Measurements from ENCODE around the gene RGS7BP.
"Not testable (repeated sequence)": the region's sequence is repeated elsewhere in the genome, so short reads cannot be mapped to it uniquely, and the experiment has no call there.

The RGS7BP gene

GRCh38 chr5:64558641-64559040, 52.8 kb downstream of the RGS7BP start:
- DNase-seq (ENCODE audit: low read depth), result not testable (repeated sequence)

GRCh38 chr5:64566310-64566916, 60.6 kb downstream of the RGS7BP start:
- DNase-seq (ENCODE audit: low read depth), result no peak

- DNase-seq (ENCODE audit: low read depth), result no peak
Observed at GRCh38 chr5:64569858-64570257, 64.0 kb downstream of the RGS7BP start.

- DNase-seq (ENCODE audit: low read depth), result no peak
Observed at GRCh38 chr5:64570395-64570996, 64.7 kb downstream of the RGS7BP start.

- no peak for DNase-seq (ENCODE audit: low read depth)
Observed at GRCh38 chr5:64575561-64575960, 69.7 kb downstream of the RGS7BP start.

GRCh38 chr5:64576250-64576649, 70.4 kb downstream of the RGS7BP start:
- no peak for DNase-seq (ENCODE audit: low read depth)

GRCh38 chr5:64585646-64586045, 79.8 kb downstream of the RGS7BP start:
- DNase-seq (ENCODE audit: low read depth), result no peak

GRCh38 chr5:64587370-64587769, 81.6 kb downstream of the RGS7BP start:
- no peak for DNase-seq (ENCODE audit: low read depth)

- no peak for DNase-seq (ENCODE audit: low read depth)
Observed at GRCh38 chr5:64592730-64593341, 87.0 kb downstream of the RGS7BP start.

GRCh38 chr5:64594025-64594424, 88.2 kb downstream of the RGS7BP start:
- no peak for DNase-seq (ENCODE audit: low read depth)

GRCh38 chr5:64594601-64595000, 88.8 kb downstream of the RGS7BP start:
- no peak for DNase-seq (ENCODE audit: low read depth)

GRCh38 chr5:64595031-64595855, 89.4 kb downstream of the RGS7BP start:
- DNase-seq (ENCODE audit: low read depth), result no peak

- DNase-seq (ENCODE audit: low read depth), result no peak
Observed at GRCh38 chr5:64599226-64599625, 93.4 kb downstream of the RGS7BP start.

GRCh38 chr5:64603676-64604075, 97.9 kb downstream of the RGS7BP start:
- no peak for DNase-seq (ENCODE audit: low read depth)

GRCh38 chr5:64606926-64607325, 101.1 kb downstream of the RGS7BP start:
- DNase-seq (ENCODE audit: low read depth), result no peak

- no peak for DNase-seq (ENCODE audit: low read depth)
Observed at GRCh38 chr5:64612344-64612961, 106.6 kb downstream of the RGS7BP start.

- DNase-seq (ENCODE audit: low read depth), result no peak
Observed at GRCh38 chr5:64615895-64616294, 110.1 kb downstream of the RGS7BP start.

- DNase-seq (ENCODE audit: low read depth), result no peak
Observed at GRCh38 chr5:64619609-64620008, 113.8 kb downstream of the RGS7BP start.

GRCh38 chr5:64622991-64623390, 117.2 kb downstream of the RGS7BP start:
- no peak for DNase-seq (ENCODE audit: low read depth)

GRCh38 chr5:64625678-64626077, 119.9 kb downstream of the RGS7BP start:
- DNase-seq (ENCODE audit: low read depth), result no peak

- DNase-seq (ENCODE audit: low read depth), result no peak
Observed at GRCh38 chr5:64628901-64629300, 123.1 kb downstream of the RGS7BP start.

- DNase-seq (ENCODE audit: low read depth), result no peak
Observed at GRCh38 chr5:64629841-64630240, 124.0 kb downstream of the RGS7BP start.

All from stimulated activated CD8-positive, alpha-beta memory T cell treated with anti-CD3 and anti-CD28 coated beads, Interleukin-15, amount 100 ng/mL, for 24 hours (primary cell).